Retinal pigment epithelial cell (primary cell): ENCODE results near the gene TAS2R60.
"Not testable (repeated sequence)": the region's sequence is repeated elsewhere in the genome, so short reads cannot be mapped to it uniquely, and the experiment has no call there.

Experiments
- DNase-seq: peaks from one replicate; pipeline ENCODE4 v3.0.0-alpha.2; 2010; ENCODE audit warnings: low read depth
- H3K4me3 ChIP-seq: 2 replicates; pipeline ENCODE4 v1.5.1; 2011; ENCODE audit warnings: mild to moderate bottlenecking, low read length, control low read depth, moderate library complexity
- CTCF ChIP-seq: conservative IDR thresholded peaks from 2 replicates; pipeline ENCODE4 v1.5.1; 2011; ENCODE audit warnings: low read depth, low read length, control low read depth, inconsistent platforms

TAS2R60 gene

GRCh38 chr7:143422033-143422432, 21.2 kb upstream of the TAS2R60 start:
- H3K4me3 ChIP-seq = no peak overlapping the region
- DNase-seq = no peak
- no peak for TF ChIP-seq CTCF

- not testable (repeated sequence) for H3K4me3 ChIP-seq, DNase-seq
These were observed 18.8 kb upstream of the TAS2R60 start for GRCh38 chr7:143424476-143424875.

GRCh38 chr7:143426479-143427142, 16.6 kb upstream of the TAS2R60 start:
- no peak overlapping the region for H3K4me3 ChIP-seq
- DNase-seq = no peak
- no peak for TF ChIP-seq CTCF

GRCh38 chr7:143429770-143430698, 13.2 kb upstream of the TAS2R60 start:
- no peak for DNase-seq
- no peak overlapping the region for H3K4me3 ChIP-seq
- no peak for TF ChIP-seq CTCF

GRCh38 chr7:143431109-143431508, 12.1 kb upstream of the TAS2R60 start:
- no peak for TF ChIP-seq CTCF
- no peak for DNase-seq
- H3K4me3 ChIP-seq = no peak overlapping the region

GRCh38 chr7:143433759-143434158, 9.5 kb upstream of the TAS2R60 start:
- no peak for DNase-seq
- no peak overlapping the region for H3K4me3 ChIP-seq
- TF ChIP-seq CTCF = no peak

- no peak for DNase-seq
- H3K4me3 ChIP-seq = no peak overlapping the region
- TF ChIP-seq CTCF = no peak
These were observed 8.6 kb upstream of the TAS2R60 start for GRCh38 chr7:143434660-143435059.
